C4-2B (cell line): ENCODE measurements around the gene HIPK1.

Experiments
- H3K27ac ChIP-seq: fragments of 450-650 bp; 2 replicates; pipeline ENCODE4 v1.5.1; 2017
- ZFX ChIP-seq: fragments of 450-650 bp; IDR thresholded peaks from 2 replicates; pipeline ENCODE4 v1.6.1; 2017
- TF ChIP-seq, protein P1 (sequence below): fragments of 450-650 bp; conservative IDR thresholded peaks from 2 replicates; pipeline ENCODE4 v1.5.1; 2017; ENCODE audit warnings: mild to moderate bottlenecking

HIPK1 gene

DNA sequence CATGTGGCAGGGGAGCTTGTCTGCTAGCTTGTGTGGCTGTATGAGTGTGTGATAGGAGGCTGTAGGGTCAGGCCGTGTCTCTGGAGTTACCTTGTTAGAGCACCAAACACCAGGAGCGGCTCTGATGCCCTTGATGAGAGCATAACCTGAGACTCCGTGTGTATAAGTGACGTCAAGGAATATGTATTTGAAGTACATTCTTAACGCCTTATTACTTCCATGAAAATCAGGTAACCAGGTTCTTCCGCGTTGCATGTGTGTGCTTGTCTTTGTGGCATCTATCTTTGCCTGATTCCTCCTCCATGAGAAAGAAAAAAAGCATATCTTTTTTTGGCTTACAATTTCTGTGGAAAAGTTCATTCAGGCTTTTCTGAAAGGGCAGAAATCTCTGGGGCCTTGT, 54.7 kb downstream of the HIPK1 start:
- H3K27ac ChIP-seq = no peak overlapping the region
- TF ChIP-seq, protein P1, sequence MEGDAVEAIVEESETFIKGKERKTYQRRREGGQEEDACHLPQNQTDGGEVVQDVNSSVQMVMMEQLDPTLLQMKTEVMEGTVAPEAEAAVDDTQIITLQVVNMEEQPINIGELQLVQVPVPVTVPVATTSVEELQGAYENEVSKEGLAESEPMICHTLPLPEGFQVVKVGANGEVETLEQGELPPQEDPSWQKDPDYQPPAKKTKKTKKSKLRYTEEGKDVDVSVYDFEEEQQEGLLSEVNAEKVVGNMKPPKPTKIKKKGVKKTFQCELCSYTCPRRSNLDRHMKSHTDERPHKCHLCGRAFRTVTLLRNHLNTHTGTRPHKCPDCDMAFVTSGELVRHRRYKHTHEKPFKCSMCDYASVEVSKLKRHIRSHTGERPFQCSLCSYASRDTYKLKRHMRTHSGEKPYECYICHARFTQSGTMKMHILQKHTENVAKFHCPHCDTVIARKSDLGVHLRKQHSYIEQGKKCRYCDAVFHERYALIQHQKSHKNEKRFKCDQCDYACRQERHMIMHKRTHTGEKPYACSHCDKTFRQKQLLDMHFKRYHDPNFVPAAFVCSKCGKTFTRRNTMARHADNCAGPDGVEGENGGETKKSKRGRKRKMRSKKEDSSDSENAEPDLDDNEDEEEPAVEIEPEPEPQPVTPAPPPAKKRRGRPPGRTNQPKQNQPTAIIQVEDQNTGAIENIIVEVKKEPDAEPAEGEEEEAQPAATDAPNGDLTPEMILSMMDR = no peak
- no peak for TF ChIP-seq ZFX

DNA sequence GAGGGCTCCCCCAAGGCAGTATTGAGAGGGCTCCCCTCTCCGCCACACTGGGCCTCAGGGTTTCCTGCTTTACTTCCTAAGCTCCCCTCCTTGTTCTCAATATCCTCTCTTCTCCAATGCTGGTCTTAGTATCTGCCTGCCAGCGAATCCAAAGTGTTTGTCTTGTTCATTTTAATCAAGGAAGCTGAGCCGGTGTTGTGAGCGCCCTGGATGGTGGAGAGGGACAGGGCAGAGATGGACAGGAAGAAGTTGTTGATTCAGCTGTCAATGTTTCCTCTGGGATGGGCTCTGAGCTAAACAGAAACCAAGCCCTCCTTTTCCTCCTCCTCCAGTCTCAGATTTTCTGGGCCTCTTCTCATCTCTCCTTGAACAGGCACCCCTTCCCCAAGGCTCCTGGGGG, 55.6 kb downstream of the HIPK1 start:
- no peak overlapping the region for H3K27ac ChIP-seq

DNA sequence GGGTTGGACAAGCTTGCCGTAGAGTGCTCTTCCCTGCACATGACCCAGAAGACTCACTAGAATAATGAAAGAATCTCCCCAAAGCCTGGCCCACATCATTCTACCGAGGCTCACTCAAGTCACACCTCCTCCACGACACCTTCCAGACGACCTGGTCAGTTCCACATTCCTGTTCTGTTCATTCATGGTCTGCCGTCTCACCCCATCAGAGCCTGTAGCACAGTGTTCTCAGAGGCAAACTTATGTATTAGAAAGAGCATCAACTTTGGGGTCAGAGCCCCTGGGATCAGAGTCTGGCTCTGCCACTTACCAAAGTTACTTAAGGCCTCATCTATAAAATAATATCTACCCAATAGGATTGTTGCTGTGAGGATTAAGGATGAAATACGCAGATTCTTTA, 57.7 kb downstream of the HIPK1 start:
- H3K27ac ChIP-seq = no peak overlapping the region
- TF ChIP-seq, protein P1 = no peak
- no peak for TF ChIP-seq ZFX

More for the DNA sequence above, 55.6 kb downstream of the HIPK1 start:
- no peak for TF ChIP-seq ZFX
- TF ChIP-seq, protein P1 = no peak

DNA sequence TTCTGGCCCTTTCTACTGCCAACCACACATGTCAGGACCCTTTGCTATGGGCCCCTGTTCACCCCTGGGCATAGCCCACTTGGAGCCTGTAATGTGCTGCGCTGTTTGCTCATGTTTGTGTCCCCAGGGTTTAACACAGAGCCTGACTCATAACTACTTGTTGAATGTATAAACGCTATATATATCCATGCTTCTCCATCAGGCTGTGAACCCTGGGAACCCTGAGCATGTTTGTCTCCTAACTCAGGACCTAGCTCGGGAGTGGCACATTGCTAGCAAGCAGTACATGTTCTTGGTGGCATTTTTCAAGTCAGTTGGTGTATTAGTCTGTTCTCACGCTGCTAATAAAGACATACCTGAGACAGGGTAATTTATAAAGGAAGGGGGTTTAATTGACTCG, 58.1 kb downstream of the HIPK1 start:
- no peak for TF ChIP-seq ZFX
- TF ChIP-seq, protein P1 = no peak
- H3K27ac ChIP-seq = no peak overlapping the region

DNA sequence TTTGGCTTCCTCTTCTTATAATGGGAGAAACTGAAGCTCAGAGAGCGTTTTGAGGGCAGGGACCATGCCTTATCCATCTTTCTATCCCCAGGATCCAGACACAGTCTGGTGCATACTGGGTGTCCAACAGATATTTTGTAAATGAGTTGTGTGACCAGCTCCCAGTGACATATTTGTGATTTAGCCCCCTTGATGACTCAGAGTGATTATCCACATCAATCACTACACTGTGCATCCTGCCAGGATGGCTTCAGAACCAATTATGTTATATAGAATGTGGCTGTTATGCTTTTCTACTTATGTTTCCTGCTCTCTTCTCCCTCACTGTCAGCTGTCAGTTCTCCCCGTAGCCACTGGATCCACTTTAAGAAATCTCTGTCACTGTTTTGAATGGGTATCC, 61.4 kb downstream of the HIPK1 start:
- H3K27ac ChIP-seq = no peak overlapping the region
- TF ChIP-seq ZFX = no peak
- TF ChIP-seq, protein P1 = no peak

DNA sequence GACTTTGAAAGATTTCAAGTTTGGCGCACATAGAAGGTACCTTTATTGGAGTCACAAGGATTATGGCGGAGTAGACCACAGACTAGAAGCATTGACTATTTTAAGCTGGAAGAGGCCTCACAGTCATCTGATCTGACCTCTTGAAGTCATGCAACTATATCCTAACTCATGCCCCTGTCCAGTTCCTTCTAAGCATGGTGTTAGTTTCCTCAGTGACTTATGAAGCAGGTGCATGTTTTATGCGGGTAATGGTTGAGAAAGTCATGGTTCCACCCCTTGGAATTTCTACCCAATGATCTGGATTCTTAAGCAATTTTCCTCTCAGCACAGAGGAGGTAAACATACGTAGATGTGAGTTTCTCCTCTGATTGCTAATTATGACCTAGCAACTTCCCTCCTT, 61.8 kb downstream of the HIPK1 start:
- TF ChIP-seq ZFX = no peak
- TF ChIP-seq, protein P1 = no peak
- no peak overlapping the region for H3K27ac ChIP-seq

DNA sequence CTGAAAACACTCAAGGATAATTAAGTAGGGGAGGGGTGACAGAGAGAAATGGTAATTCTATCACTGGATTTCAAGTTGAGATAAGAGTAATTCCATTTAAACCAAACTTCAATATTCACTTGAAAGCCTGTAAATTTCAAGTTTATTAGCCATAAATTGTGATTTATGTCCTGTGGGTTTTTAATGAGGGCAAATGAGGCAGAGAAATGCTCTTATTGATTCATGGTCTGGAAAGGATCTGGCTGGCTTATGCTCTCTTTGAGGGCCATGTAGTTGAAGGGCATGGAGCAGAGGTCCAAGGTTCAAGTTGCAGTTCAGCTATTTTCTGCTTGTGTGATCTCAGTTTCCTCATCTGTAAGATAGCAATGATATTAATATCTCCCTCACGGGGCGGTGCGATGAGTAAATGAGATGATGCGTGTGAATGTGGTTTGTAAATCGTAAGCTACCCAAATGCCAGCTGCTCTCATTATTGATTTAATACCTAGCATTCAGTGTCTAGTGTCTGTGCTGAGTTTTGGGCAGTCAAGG, 62.4 kb downstream of the HIPK1 start:
- TF ChIP-seq ZFX = no peak
- TF ChIP-seq, protein P1 = no peak
- no peak overlapping the region for H3K27ac ChIP-seq
